ENCODE measurements around the gene DIAPH2. TPM values are rescaled to one million over a fixed set of nuclear protein-coding genes. Genes with fewer than 3 reads are reported as not detected.

Gene DIAPH2
- total RNA-seq, 1 donor from 2014 or later = 12.3 TPM

DNA sequence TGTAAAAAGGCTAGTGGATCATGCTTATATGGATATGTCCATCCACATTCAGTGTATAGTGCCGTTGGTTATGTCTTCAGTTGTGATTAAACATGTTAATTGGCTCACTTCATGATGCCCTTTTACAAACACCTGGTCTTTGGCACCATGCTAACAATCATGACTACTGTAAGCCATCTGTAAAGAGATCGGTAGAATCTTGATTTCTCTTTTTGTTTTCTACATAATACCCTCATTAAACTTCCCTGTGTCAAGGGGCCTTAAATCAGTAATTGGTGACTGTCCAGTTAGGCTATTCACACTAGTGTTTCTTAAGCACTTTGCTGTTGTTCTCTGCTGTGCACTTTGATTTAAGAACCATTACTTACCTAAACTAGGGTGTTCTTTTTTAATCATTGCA lies 674.3 kb downstream of the DIAPH2 start:
- no peaks in the 10 kb centered on the region for H3K27me3 ChIP-seq (ENCODE audit: control insufficient read depth, insufficient read depth, low read length)
- TF ChIP-seq, protein P1, sequence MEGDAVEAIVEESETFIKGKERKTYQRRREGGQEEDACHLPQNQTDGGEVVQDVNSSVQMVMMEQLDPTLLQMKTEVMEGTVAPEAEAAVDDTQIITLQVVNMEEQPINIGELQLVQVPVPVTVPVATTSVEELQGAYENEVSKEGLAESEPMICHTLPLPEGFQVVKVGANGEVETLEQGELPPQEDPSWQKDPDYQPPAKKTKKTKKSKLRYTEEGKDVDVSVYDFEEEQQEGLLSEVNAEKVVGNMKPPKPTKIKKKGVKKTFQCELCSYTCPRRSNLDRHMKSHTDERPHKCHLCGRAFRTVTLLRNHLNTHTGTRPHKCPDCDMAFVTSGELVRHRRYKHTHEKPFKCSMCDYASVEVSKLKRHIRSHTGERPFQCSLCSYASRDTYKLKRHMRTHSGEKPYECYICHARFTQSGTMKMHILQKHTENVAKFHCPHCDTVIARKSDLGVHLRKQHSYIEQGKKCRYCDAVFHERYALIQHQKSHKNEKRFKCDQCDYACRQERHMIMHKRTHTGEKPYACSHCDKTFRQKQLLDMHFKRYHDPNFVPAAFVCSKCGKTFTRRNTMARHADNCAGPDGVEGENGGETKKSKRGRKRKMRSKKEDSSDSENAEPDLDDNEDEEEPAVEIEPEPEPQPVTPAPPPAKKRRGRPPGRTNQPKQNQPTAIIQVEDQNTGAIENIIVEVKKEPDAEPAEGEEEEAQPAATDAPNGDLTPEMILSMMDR (IDR thresholded peaks at IDR 0.05; ENCODE audit: insufficient read depth, low read length, poor library complexity, severe bottlenecking) = no peak
- DNase-seq (ENCODE audit: low read depth) = no peak
- H3K36me3 ChIP-seq (ENCODE audit: control insufficient read depth, insufficient read depth, low read length) = no peaks in the 10 kb centered on the region
- no peak overlapping the region for H3K4me3 ChIP-seq (ENCODE audit: low read depth, low read length)

DNA sequence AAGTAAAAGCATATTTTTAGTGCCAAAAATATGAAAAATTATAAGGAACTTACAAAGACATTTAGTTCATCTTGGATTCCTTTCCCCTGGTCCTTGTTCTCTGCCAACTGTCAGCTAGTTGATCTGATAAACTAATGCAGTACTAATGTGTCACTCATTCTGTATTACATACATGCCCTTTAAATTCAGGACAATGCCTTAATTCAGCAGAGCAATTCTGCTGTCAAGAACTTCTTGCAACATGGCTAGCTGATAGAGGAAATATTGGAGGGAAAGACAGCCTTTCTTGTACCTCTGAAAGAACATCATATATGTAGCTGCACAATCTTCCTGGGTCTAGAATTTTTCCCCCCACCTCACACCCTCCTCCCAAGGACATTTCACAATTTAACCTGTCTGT lies 679.2 kb downstream of the DIAPH2 start:
- no peak for DNase-seq (ENCODE audit: low read depth)
- Histone ChIP-seq H3K27me3 (ENCODE audit: control insufficient read depth, insufficient read depth, low read length) (no peaks in the 10 kb centered on the region), H3K36me3 (ENCODE audit: control insufficient read depth, insufficient read depth, low read length) (no peaks in the 10 kb centered on the region), H3K4me3 (ENCODE audit: low read depth, low read length) (no peak overlapping the region)
- TF ChIP-seq, protein P1 (IDR thresholded peaks at IDR 0.05; ENCODE audit: insufficient read depth, low read length, poor library complexity, severe bottlenecking) = no peak

DNA sequence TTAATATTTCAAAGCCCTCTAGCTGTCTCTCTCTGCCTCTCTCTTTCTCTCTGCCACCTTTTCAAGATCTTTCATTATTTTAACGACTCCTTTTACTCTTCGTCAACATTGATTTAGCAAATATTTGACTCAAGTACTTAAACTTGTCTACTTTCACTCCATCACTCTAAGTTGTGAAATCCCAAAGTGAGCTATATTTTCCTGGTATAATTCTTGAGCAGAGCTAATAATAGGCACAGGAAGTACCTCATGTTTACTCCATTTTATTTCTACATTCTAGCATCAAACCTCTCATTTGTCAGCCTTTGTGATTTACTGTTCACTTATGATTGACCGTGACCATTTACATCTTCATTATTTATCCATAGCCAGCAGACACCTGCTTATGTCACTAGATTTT lies 681.6 kb downstream of the DIAPH2 start:
- DNase-seq (ENCODE audit: low read depth) = no peak

DNA sequence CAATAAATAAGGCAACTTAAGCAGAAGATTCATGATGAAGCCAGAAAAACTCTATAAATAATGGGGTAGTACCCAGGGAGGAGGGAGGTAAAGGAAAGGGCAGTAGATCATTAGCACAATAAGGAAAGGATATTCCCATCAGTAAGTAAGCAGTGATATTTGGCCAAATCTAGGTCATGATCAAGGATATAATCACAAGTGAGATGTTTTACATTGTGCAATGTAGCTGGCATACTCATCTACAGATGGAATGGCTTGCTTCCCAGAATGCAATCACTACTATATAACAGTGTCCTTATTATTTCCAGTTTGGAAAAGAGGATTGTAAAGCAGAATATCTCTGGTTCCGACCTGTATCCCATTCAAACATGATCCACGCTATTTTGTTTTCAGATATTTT lies 682.5 kb downstream of the DIAPH2 start:
- DNase-seq (ENCODE audit: low read depth) = no peak
- TF ChIP-seq, protein P1 (IDR thresholded peaks at IDR 0.05; ENCODE audit: insufficient read depth, low read length, poor library complexity, severe bottlenecking) = no peak
- Histone ChIP-seq H3K36me3 (ENCODE audit: control insufficient read depth, insufficient read depth, low read length) (no peaks in the 10 kb centered on the region), H3K4me3 (ENCODE audit: low read depth, low read length) (no peak overlapping the region), H3K27me3 (ENCODE audit: control insufficient read depth, insufficient read depth, low read length) (no peaks in the 10 kb centered on the region)

More for the DNA sequence above, 681.6 kb downstream of the DIAPH2 start:
- Histone ChIP-seq H3K36me3 (ENCODE audit: control insufficient read depth, insufficient read depth, low read length) (no peaks in the 10 kb centered on the region), H3K4me3 (ENCODE audit: low read depth, low read length) (no peak overlapping the region), H3K27me3 (ENCODE audit: control insufficient read depth, insufficient read depth, low read length) (no peaks in the 10 kb centered on the region)
- TF ChIP-seq, protein P1 (IDR thresholded peaks at IDR 0.05; ENCODE audit: insufficient read depth, low read length, poor library complexity, severe bottlenecking) = no peak

DNA sequence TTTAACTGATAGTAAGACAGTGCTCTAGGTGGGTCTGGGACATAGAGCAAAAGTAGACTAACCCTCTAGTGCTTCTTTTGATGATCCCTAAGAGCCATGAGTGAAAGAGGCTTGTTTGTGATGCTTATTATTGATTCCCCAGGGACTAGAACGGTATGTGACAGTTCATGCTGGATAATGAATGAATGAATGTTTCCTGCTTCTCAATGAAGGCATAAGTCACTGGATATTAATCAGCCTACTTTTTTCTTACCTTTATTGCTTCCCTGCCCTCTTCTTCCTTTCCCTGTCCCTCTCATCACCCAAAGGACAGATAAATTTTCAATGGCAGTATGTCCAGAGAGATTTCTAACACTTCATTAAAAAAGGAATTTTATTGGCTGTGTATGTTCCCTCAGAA lies 685.3 kb downstream of the DIAPH2 start:
- no peaks in the 10 kb centered on the region for H3K27me3 ChIP-seq (ENCODE audit: control insufficient read depth, insufficient read depth, low read length)
- no peaks in the 10 kb centered on the region for H3K36me3 ChIP-seq (ENCODE audit: control insufficient read depth, insufficient read depth, low read length)
- DNase-seq (ENCODE audit: low read depth) = no peak
- no peak overlapping the region for H3K4me3 ChIP-seq (ENCODE audit: low read depth, low read length)
- TF ChIP-seq, protein P1 (IDR thresholded peaks at IDR 0.05; ENCODE audit: insufficient read depth, low read length, poor library complexity, severe bottlenecking) = no peak

DNA sequence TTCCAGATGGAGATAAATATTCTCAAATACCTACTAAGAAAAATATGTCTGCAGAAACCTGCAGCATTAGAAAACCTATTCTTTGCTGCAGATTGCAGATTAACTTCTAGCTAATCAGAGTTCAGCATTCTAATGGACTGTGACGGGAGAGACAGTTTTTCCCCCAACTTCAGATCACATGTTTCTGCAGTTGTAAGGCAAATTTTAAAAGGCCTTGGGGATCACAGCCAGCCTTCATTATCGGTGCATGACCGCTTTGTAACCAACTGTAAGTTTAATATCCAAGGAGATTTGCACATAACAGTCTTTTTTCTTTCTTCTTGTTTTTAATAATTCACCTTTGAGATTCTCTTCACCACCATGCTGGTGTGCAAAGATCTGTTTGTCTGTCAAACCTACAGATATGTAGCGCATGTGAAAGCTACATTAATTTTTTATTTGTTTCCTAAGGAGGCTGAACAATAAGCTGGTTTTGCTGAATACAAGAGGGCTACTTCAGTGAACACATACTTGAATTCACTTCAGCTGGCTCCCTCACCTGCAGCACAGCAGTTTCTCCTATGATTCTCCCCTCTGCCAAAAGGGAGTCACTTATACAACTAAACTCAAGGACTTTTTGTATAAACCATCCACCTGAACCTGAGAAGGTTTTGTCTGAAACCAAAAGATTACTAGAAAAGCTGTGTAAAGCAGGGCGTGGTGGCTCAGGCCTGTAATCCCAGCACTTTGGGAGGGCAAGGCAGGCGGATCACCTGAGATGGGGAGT lies 687.5 kb downstream of the DIAPH2 start:
- Histone ChIP-seq H3K36me3 (ENCODE audit: control insufficient read depth, insufficient read depth, low read length) (no peaks in the 10 kb centered on the region), H3K4me3 (ENCODE audit: low read depth, low read length) (no peak overlapping the region), H3K27me3 (ENCODE audit: control insufficient read depth, insufficient read depth, low read length) (no peaks in the 10 kb centered on the region)
- no peak for DNase-seq (ENCODE audit: low read depth)
- TF ChIP-seq, protein P1 (IDR thresholded peaks at IDR 0.05; ENCODE audit: insufficient read depth, low read length, poor library complexity, severe bottlenecking) = no peak
